Left ventricle myocardium inferior (tissue), 1 donor: ENCODE data around the gene PPM1H. TPM values are rescaled to one million over a fixed set of nuclear protein-coding genes. Genes with fewer than 3 reads are reported as not detected.
A peak's percentile ranks its signal among the peaks of the same experiment; 100 is the strongest.
"Not testable (repeated sequence)": the region's sequence is repeated elsewhere in the genome, so short reads cannot be mapped to it uniquely, and the experiment has no call there.

Experiments used
- DNase-seq: peaks from one replicate; pipeline ENCODE4 v3.0.0-alpha.2; 2020
- H3K27ac ChIP-seq: fragments of 200-600 bp; replicated peaks from 2 replicates; pipeline ENCODE4 v1.8.0; 2021
- H3K27me3 ChIP-seq: fragments of 200-600 bp; 2 replicates; pipeline ENCODE4 v1.8.0; 2021; ENCODE audit warnings: low read depth
- H3K36me3 ChIP-seq: fragments of 200-600 bp; 2 replicates; pipeline ENCODE4 v1.8.0; 2021
- H3K4me1 ChIP-seq: fragments of 200-600 bp; 2 replicates; pipeline ENCODE4 v1.8.0; 2021
- H3K4me3 ChIP-seq: fragments of 200-600 bp; 2 replicates; pipeline ENCODE4 v1.8.0; 2021; ENCODE audit warnings: mild to moderate bottlenecking, moderate library complexity
- H3K9me3 ChIP-seq: fragments of 200-600 bp; replicated peaks from 2 replicates; pipeline ENCODE4 v1.8.0; 2021
- intact Hi-C: fragments of 100-400 bp; cut with micrococcal nuclease; formaldehyde crosslinking; loops from one replicate; pipeline ENCODE4 v1.11.0; 2022
- total RNA-seq: library from RNA; stranded (reverse); fragmentation: NEBNext Ultra II Directional; extraction: Animal tissue kit (Norgen Biotek cat#: 25700); gene quantifications from one replicate; pipeline ENCODE4 v1.2.1, GENCODE V29; 2021
- TF ChIP-seq, protein P1 (sequence below): fragments of 200-600 bp; IDR thresholded peaks from 2 replicates; pipeline ENCODE4 v1.8.0; 2021; ENCODE audit warnings: antibody characterized with exemption, mild to moderate bottlenecking, borderline replicate concordance
- donor health status: DM: no; HTN: yes; CAD: no; lungs with severe emphysema.

The PPM1H gene
- total RNA-seq, 1 donor from 2014 or later: 6.0 TPM

DNA sequence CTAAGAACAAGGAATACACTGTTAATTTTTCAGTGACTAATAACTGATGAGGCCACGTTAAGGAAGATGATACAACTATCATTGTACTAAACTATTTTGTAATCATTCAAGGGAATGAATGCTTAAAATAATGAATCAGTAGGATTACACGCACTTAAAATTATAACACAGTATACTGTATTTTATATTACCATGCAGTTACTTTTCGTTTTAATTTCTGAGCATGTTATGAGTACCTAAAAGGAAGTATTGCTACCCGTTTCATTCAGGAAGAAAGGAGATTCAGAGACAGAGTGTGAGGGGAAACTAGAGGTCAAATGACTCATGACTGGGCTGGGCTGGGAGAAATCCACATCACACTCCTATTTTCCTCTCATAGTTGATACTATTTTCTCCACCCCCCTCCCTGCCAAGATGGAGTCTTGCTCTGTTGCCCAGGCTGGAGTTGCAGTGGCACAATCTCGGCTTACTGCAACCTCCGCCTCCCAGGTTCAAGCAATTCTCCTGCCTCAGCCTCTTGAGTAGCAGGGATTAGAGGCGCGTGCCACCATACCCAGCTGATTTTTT, 202.0 kb downstream of the PPM1H start:
- H3K9me3 ChIP-seq: no peaks in the 10 kb centered on the region
- no peak overlapping the region for H3K4me3 ChIP-seq
- no peak overlapping the region for H3K27ac ChIP-seq
- DNase-seq: no peak
- intact Hi-C loops: no loop called here
- H3K27me3 ChIP-seq: no peaks in the 10 kb centered on the region
- H3K4me1 ChIP-seq: peaks cover 31% of the 10 kb centered on the region
- H3K36me3 ChIP-seq: no peaks in the 10 kb centered on the region
- TF ChIP-seq, protein P1, sequence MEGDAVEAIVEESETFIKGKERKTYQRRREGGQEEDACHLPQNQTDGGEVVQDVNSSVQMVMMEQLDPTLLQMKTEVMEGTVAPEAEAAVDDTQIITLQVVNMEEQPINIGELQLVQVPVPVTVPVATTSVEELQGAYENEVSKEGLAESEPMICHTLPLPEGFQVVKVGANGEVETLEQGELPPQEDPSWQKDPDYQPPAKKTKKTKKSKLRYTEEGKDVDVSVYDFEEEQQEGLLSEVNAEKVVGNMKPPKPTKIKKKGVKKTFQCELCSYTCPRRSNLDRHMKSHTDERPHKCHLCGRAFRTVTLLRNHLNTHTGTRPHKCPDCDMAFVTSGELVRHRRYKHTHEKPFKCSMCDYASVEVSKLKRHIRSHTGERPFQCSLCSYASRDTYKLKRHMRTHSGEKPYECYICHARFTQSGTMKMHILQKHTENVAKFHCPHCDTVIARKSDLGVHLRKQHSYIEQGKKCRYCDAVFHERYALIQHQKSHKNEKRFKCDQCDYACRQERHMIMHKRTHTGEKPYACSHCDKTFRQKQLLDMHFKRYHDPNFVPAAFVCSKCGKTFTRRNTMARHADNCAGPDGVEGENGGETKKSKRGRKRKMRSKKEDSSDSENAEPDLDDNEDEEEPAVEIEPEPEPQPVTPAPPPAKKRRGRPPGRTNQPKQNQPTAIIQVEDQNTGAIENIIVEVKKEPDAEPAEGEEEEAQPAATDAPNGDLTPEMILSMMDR: no peak

DNA sequence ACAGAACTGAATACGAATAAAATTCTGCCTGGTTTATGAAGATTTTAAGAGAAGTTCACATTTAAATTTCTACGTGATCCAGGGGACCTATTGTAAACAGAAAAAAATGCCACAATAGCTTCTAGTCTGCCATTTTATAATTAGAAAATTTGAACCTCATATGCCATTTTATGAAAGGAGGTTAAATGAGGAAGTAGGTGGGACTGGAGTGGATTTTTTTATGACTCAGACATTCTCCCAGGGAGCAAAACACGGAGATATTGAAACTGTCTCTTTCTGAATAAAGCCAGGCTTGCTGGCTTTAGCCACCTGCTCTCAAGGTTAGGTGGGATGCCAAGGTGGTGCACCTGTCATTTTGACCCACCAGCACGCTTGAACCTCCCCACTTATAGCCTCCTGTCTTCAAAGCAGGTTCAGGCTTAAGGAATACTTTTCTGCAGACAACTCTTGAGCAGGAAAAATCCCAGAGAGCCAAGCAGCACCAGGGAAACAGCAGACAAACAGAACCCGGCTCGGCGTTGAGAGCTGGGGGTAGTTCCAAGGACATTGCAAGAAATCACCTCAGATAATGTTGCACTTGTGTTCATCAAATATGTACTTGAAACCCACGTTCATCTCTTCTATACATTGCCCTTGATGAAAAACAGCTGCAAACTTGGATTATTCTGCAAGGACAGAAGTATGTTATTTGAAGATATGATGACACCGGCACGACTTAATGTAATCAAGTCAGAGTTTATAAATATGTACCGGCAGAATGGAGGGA, 203.7 kb downstream of the PPM1H start:
- Histone ChIP-seq H3K27ac (peak overlapping the region; percentile 18), H3K36me3 (no peaks in the 10 kb centered on the region), H3K4me1 (peaks cover 31% of the 10 kb centered on the region), H3K9me3 (no peaks in the 10 kb centered on the region), H3K27me3 (no peaks in the 10 kb centered on the region), H3K4me3 (no peak overlapping the region)
- TF ChIP-seq, protein P1: no peak
- DNase-seq: no peak
- intact Hi-C loops: no loop called here

DNA sequence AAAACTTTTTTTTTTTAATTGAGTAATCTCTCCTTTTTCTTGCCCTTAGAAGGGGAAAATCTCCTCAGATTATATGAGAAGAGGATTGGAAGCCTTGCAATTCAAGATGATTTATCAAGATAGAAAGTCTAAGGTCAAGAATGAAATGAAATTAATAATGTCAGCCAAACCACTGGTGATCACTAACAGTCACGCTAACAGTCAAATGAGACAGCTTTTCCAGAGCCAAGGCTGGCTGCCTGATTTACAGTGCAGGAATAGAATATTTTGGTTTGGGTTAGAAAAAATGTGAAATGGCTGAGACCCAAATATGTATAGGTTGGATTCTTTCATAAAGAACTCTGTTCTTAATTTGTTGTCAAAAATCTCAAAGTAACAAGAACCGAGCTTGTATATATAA, 204.3 kb downstream of the PPM1H start:
- DNase-seq: no peak
- Histone ChIP-seq H3K9me3 (no peaks in the 10 kb centered on the region), H3K27me3 (no peaks in the 10 kb centered on the region), H3K36me3 (no peaks in the 10 kb centered on the region), H3K4me1 (peaks cover 31% of the 10 kb centered on the region), H3K4me3 (no peak overlapping the region), H3K27ac (peak overlapping the region; percentile 18)
- intact Hi-C loops: no loop called here
- TF ChIP-seq, protein P1: no peak

DNA sequence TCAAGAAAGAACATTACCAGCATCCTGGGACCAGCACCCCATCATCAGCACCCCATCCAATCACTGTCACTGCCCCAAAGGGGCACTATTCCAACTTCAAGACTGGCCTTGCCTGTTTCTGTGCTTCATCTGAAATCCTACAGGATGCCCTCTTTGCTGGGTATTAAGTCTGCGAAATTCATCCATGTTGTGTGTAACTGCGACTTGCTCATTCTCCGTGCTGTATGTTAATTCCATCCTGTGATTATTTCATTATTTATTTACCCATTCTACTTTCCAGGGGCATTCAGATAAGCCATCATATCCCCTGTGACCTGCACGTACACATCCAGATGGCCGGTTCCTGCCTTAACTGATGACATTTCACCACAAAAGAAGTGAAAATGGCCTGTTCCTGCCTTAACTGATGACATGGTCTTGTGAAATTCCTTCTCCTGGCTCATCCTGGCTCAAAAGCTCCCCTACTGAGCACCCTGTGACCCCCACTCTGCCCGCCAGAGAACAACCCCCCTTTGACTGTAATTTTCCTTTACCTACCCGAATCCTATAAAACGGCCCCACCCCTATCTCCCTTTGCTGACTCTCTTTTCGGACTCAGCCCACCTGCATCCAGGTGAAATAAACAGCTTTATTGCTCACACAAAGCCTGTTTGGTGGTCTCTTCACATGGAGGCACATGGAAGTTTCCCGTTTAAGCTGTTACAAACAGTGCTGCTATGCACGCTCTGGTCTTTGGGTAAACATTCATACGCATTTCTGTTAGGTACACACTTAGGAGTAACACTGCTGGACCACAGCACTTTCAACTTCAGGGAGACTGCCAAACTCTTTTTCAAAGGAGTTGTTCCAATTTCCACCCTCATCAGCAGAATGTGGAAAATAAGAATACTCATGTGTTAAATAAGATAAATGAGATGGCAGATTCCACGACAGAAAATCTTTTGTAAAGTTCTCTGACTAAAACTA, 205.1 kb downstream of the PPM1H start:
- intact Hi-C loops, DNase-seq, H3K27me3 ChIP-seq, H3K36me3 ChIP-seq, H3K9me3 ChIP-seq, H3K4me3 ChIP-seq: not testable (repeated sequence)
- H3K4me1 ChIP-seq: peaks cover 31% of the 10 kb centered on the region
- H3K27ac ChIP-seq: peak overlapping the region; percentile 18

DNA sequence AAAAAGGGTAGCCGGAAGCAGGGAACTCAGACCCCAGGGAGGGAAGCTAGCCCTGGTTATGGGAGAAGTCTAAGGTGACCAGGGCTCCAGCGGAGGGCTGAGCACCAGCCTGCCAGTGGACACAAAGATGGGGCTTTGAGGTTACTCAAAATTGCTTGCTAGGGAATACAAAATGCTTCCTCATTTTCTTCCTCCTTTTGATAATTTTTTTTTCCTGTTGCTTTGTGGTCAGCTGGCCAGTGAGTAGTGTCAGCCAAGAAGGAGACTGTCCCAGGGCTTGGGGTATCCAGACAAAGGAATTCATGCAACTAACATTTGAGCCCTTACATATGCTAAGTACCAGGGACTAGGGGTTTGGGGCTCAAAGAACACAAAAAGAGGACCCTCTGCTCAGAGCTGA, 206.2 kb downstream of the PPM1H start:
- H3K4me3 ChIP-seq: no peak overlapping the region
- peaks cover 38% of the 10 kb centered on the region for H3K4me1 ChIP-seq
- H3K27me3 ChIP-seq: no peaks in the 10 kb centered on the region
- DNase-seq: no peak
- no peak overlapping the region for H3K27ac ChIP-seq
- TF ChIP-seq, protein P1: no peak
- H3K36me3 ChIP-seq: no peaks in the 10 kb centered on the region
- no peaks in the 10 kb centered on the region for H3K9me3 ChIP-seq
- intact Hi-C loops: no loop called here
